HK-2 (cell line): ENCODE results near the gene RARS2.

Source experiments
- DNase-seq: peaks from one replicate; pipeline ENCODE4 v3.0.0-alpha.2; 2018; ENCODE audit not compliant: unreplicated experiment

Gene RARS2

GRCh38 chr6:87574237-87574804 is 15.5 kb downstream of the RARS2 start:
- no peak for DNase-seq

GRCh38 chr6:87573307-87574024 is 16.3 kb downstream of the RARS2 start:
- no peak for DNase-seq

DNA sequence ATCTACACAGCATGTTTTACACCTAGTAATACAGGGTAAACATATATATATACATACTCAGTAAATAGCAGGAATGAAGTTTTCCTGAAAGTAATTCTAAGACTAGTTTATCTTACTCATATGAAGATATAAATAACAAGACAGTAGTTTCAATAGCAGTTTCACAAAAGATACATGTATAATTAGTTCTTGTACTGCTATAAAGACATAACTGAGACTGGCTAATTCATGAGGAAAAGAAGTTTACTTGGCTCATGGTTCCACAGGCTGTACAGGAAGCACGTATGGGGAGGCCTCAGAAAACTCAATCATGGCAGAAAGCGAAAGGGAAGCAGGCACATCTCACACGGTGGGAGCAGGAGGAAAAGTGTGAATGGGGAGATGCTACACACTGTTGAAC is 16.9 kb downstream of the RARS2 start:
- DNase-seq: no peak

GRCh38 chr6:87572021-87572420 is 17.8 kb downstream of the RARS2 start:
- DNase-seq: no peak

DNA sequence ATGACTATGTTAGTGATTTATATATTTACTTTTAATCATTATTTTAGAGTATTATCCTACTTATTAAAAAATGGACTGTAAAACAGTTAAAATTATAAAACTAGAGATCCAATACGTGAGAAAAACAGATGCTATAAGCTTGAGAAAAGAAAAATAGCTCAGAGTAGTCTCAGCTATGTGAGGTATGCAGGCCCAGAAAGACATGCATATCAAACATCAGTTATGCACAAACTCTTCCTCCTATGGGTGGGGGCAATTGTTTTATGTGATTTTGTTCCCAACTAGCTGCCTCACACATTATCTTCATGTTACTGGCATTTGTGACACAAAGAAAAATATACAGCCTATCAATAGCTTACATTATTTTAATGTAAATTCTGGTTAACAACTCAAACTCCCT is 28.8 kb downstream of the RARS2 start:
- no peak for DNase-seq

GRCh38 chr6:87558446-87558845 is 31.3 kb downstream of the RARS2 start:
- DNase-seq: no peak

GRCh38 chr6:87555506-87555905 is 34.3 kb downstream of the RARS2 start:
- DNase-seq: no peak

DNA sequence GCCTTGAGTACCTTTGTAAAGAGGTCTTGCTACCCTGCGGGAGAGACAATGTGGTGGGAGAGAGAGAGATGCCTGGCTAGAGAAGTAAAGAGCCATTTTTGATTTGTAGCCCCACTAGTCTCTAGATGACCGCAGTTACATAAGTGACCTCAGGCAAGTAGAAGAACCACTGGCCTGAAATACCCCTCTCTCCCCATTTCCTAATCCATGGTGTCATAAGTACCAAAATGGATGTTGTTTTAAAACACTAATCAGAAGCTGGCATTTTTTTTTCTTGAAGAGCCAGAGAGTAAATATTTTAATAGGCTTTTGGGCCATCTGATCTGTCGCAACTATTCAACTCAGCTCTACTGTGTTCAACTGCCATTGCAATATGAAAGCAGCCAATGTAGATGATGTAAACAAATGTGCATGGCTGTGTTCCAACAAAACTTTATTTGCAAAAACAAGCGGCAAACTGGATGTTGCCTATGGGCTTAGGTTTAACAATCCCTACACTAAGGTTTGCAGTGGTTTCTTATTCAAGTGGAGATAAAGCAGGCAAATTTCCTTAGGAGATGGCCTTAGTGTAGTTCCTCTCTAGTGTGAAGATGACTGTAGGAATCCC is 36.5 kb downstream of the RARS2 start:
- no peak for DNase-seq

- DNase-seq: no peak
These were observed 38.0 kb downstream of the RARS2 start for GRCh38 chr6:87551799-87552198.

- DNase-seq: no peak
These were observed 45.4 kb downstream of the RARS2 start for GRCh38 chr6:87544474-87544735.

DNA sequence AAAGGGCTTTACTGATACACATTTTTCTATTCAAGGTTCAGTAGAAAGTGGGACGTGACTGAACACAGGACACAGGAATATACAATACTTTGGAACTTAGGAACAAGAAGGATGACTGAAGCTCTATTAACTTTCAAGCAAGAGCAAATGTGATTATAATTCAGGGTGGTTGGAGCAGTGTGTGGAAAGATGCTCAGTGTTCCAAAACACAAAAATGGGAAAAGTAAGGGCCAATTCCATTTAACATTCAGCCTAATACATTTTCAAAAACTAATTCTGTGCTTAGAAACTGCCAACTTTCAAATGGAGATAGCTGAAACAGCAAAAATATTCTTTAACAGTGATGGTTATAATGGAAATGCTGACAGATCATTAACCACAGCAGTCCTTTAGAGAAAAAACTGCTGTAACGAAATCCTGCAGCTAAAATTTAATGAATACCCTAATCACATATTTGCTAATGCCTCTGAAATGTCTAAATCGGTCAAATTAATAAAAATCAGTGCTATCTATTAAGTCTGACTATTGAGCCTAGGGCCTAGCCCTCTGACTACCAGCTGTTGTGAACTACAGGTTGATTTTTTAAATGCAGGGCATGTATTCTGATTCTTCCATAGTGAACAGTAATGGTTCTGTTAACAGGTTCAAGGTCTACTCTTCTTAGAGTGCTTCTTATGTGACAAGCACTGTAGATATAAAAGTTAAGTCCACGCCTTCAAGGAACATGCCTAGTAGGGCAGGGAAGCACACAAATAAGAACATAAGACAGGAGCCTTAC is 45.9 kb downstream of the RARS2 start:
- no peak for DNase-seq

- no peak for DNase-seq
These were observed 48.0 kb downstream of the RARS2 start for GRCh38 chr6:87541744-87542143.

DNA sequence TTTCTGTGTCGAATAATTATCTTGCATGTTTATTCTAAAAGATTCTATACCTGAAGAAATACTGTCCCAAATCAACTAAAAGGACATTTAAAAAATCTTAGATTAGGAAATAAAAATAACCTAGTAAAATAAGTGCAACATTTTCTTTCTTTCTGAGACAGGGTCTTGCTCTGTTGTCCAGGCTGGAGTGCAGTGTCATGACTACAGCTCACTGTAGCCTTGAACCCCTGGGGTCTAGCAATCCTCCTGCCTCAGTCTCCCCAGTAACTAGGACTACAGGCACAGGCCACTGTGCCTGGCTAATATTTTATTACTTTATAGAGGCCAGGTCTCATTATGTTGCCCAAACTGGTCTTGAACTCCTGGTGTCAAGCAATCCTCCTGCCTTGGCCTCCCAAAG is 48.7 kb downstream of the RARS2 start:
- no peak for DNase-seq

- DNase-seq: no peak
These were observed 49.2 kb downstream of the RARS2 start for GRCh38 chr6:87540539-87540938.

DNA sequence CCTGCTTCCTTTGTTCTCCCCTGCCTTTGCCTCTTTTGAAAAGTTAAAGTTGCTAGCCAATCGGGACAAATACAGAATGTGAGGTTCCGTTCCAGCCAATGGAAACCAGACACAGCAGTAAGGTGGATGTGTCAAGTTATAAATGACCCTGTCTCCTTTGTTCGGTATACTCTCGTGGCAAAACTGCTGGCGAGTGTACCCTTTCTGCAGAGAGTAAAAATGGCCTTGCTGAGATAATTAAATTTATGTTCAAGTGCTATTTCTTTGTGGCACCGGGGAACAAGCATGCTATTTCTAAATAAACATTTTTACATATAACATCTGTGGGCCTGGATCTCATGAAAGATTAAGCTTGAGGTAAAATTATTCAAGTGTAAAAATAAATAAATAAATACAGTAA is 50.2 kb downstream of the RARS2 start:
- DNase-seq: no peak

- no peak for DNase-seq
These were observed 51.1 kb downstream of the RARS2 start for GRCh38 chr6:87538510-87539260.

DNA sequence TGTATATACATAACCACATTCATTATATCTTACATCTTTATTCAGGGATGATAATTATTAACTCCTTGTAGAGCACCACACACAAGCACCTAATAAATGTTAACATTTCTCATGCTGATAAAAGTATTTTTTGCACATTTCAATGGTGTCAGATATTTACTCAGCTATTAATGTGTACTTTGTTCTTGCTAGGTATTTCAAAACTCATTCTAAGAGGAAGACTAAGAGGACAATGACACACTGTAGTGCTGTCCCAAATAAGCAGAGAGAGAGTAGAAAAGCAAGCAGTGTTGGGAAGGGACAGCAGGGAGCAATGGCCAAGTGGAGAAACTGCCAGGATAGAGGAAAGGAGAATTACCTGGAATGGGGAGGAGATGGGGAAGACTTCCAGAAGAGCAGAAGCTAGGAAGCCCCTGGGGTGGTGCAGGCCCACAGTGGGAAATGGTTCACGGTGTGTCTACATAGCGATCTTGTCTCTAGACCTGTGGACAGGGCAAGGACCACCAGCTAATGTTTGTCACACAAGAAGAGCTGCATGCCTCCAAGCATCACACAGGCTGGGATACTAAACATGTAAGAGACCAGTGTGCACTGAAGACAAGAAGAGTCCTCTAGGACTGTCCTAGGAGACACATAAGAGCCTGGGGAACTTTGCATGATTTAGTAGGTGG is 55.3 kb downstream of the RARS2 start:
- no peak for DNase-seq

GRCh38 chr6:87529221-87529620 is 60.6 kb downstream of the RARS2 start:
- DNase-seq: no peak

DNA sequence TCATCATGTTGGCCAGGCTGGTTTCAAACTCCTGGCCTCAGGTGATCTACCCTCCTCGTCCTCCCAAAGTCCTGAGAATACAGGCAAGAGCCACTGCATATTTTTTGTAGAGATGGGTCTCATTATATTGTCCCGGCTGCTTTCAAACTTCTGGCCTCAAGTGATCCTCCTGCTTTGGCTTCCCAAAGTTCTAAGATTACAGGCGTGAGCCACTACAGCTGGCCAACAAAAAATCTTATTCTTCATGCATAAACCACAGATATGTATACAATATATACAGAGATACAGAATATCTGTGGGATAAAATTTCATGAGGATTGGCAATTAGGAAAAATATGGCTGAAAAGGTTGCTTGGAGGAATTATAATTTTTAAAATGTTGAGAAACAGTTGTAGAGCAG is 67.1 kb downstream of the RARS2 start:
- DNase-seq: no peak

- no peak for DNase-seq
These were observed 71.3 kb downstream of the RARS2 start for GRCh38 chr6:87518453-87518852.

GRCh38 chr6:87514831-87515230 is 75.0 kb downstream of the RARS2 start:
- no peak for DNase-seq

DNA sequence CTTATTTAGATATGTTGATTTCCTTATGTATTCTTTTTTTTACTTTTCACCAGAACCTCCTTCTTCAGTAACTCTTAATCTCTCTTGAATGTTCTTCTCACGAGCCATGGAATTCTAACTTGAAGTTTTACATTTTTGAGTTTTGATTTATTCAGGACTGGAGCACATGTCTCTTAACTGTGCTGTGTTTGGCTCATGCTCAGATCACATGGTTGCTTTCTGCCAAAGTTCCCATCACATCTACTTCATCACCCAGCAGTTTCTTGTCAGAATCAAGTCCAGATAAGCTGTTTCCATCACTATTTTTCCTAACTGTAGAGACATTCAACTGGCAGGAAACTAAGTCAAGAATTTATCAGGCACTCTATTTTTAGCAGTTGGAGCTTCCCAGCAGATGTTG is 85.3 kb downstream of the RARS2 start:
- DNase-seq: no peak
